Stimulated activated CD8-positive, alpha-beta memory T cell treated with anti-CD3 and anti-CD28 coated beads, Interleukin-15, amount 100 ng/mL, for 48 hours (primary cell): Measurements from ENCODE around the gene CLTA.
"Not testable (repeated sequence)": the region's sequence is repeated elsewhere in the genome, so short reads cannot be mapped to it uniquely, and the experiment has no call there.

ENCODE experiments used
- DNase-seq, 2 donors: peaks; one replicate each; pipeline ENCODE4 v3.0.0-alpha.2; 2020; ENCODE audit warnings: low read depth in 2 of 2

Gene CLTA

DNA sequence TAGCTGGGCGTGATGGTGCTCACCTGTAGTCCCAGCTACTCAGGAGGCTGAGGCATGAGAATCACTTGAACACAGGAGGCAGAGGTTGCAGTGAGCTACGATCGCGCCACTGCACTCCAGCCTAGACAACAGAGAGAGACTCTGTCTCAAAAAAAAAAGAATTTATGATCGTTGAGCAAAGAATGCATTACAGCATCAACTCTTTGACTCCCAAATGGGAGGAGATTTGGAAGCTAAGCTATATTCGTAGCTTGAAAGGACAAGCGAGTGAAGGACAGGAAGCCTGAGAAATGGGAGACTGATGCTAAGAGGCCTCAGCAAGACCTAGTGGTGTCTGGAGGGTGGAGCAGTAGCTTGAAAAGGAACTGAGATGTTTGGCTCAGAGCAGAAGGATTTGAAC lies 31.8 kb upstream of the CLTA start:
- no peak for DNase-seq

DNA sequence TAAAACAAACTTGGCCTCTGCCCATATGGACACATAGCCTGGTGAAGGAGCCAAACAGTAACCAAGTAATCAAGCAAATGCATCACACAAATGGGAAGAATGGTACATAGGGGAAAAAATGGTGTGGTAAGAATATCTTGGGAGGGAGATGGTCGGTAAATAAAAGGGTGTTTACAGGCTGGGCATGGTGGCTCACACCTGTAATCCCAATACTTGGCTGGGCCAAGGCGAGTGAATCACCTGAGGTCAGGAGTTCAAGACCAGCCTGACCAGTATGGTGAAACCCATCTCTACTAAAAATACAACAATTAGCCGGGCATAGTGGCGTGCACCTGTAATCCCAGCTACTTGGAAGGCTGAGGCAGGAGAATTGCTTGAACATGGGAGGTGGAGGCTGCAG lies 31.2 kb upstream of the CLTA start:
- DNase-seq = not testable (repeated sequence)

DNA sequence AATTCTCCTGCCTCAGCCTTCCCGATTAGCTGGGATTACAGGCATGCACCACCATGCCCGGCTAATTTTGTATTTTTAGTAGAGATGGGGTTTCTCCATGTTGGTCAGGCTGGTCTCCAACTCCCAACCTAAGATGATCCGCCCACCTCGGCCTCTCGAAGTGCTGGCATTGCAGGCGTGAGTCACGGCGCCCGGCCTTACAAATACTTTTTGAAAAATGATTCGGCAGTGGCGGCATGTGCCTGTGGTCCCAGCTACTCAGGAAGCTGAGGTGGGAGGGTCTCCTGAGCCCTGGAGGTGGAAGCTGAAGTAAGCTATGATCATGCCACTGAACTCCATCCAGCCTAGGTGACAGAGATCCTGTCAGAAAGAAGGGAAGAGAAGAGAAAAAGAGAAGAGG lies 30.6 kb upstream of the CLTA start:
- DNase-seq = not testable (repeated sequence)

DNA sequence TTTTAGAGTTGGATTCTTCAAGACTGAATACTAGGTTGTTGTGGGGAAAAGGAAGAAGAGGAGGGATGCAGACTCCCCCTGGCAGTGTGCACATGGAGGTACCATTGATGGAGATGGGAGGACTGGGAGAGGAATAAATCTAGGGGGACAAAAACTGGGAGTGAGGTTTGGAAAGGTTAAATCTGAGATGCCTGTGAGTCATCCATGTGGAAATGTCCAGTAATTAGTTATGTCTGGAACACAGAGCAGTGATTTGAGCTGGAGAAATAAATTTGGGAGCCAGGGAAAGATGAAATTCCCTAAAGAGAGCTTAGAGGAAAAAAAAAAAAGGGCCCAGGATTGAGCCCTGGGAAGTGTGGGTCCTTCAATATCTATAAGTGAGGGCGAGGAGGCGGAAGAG lies 29.5 kb upstream of the CLTA start:
- no peak for DNase-seq

DNA sequence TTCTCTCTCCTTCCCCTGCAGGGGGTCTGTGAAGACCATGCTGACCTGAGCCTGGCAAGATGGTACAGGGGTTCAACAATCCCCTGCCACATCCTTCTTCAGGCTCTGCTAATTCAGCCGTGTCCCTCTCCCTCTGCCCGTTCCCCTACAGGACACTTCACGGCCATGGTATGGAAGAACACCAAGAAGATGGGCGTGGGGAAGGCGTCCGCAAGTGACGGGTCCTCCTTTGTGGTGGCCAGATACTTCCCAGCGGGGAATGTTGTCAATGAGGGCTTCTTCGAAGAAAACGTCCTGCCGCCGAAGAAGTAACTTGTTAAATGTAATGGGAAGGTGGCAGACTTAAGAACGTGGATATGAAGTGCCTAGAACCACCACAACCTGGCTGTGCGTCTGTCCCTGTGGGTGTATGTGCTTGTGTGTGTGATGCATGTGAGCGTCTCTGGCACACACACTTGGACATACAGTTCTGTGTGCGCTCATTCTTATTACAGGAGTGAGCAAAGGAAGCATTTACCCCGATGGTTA lies 28.4 kb upstream of the CLTA start:
- DNase-seq = no peak

DNA sequence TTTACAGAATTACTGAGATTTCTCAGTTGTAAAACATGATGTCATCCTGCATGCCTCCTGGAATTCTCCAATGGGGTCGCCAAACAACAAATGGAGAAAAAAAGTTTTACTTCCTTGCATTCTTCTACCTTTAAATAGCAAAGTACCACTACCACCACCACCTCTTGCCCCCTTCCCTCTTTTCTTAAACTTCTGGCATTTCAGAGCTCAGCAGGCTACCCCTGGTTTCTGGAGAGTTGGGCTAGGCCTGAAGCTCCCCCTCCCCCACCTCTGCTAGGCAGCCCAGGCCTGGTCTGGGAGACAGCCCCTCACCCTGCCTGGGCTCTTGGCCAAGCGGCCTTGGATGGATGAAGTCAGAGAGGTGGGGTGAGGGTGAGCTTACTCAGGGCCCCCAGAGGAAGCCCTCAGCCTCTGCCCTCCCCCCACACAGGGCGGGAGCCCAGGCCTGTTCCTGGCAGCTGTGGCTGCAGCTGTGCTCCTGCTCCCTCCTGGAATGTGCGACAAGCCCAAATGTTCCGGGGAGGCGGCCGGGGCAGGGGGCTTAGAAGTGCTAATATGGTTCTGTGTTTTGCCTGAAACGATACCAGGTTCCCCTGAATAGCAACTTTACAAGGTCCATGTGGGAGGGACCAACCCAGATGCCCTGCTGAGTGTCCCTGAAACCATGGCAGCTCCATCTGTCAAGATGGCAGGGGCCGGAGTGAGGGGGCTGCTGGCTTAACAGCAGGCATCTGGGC lies 27.5 kb upstream of the CLTA start:
- DNase-seq = no peak

DNA sequence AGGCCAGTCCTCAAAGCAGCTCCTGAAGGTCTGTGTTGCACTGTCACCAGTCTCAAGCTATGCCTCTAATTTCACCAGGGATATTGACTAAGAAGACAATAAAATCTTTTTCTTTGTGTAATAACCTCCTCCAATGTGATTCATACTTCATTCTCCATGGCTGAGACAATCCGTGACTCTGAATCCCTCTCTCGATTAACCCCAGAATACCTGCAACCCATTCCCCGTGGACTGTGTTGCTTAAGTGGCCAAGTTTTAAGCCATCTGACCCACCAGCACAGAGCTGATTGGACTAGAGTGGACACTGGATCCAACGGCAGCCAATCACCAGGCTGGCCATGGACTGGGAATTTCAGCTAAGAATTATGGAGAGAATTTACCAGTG lies 26.9 kb upstream of the CLTA start:
- no peak for DNase-seq

DNA sequence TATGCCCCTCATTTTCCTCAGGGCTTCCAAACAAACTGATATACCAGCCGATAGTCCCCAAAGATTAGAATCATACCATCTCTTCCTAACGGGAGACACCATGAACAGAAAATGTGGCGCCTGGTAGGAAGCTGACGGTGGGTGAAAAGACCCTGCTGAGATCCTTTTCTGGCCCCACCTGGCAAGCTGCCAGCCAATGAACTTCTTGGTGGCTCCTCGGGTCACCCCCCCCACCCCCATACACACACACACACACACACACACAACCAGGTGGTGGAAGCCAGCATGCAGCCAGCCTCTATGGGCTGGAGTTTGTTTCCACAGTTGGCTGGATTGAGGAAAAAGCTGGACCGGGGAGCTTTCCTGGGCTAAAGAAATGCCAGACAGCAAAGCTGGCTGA lies 26.3 kb upstream of the CLTA start:
- no peak for DNase-seq

DNA sequence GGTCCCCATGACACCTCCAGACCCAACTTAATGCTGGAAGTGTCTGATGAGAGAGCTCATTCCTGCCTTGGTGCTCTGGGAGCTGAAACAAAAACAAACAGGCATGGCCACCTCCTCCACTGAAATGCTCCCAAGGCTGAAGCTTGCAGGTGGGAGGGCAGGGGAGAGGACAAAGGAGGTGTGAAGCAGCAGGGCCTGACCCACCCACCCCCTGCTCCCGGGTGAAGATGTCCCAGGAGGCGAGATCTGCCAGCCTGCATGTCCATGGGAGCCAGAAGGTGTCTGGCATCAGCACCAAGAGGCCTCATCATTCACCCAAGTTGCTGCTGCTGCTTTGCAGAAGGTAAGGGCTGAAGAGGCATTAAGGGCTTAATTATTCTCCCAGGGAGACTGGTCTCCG lies 25.7 kb upstream of the CLTA start:
- DNase-seq = no peak

DNA sequence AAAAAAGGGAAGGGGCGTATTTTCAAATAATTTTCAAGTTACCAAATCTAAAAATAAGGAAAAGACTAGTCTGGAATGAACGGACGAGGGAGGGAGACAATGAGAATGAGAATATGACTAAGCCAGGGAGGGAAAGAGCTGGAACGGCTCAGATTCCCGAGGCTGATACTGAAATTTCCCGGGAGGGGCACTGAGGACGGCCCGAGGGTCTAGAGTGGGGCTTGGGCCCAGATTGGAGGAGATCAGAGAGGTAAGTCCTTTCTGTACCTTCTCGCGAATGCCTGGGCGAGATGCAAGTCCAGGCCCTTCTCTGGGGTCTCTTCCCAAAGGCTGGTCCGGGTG lies 24.9 kb upstream of the CLTA start:
- DNase-seq = no peak

DNA sequence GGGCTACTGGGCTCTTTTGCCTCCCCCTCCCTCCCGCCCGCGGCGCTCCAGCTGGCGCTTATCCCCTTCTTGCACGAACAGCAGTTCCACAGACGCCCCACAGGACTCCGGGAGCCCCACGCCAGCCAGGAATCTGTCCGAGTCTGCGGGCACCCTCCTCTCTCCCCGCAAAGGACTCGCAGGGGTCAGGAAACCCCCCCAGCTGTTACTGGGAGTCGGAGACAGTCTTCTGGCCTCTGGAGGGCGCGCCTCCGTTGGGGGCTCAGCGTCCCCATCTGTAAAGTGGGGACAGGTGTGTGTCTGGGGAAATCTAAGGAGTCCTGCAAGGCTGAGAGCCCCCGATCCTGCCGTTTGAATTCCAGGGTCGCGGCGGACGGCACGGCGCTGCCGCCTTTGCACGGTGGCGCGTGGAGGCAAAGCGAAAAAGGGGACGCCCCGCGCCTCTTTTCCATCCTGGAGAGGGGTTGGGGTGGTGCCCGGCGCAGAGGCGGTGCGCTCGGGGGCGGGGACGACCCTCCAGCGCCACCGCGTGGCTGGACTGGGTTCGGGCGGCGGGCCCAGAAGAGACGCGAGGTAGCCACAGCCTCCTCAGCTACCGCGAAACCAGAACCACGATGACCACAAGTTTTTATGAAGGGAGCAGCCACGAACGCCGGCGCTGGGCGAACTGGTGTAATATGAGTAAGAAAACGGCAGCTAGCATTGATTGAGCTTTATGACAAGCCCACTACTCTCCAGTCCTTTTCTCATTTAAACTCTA lies 24.4 kb upstream of the CLTA start:
- DNase-seq = peak; percentile 73 to 82

DNA sequence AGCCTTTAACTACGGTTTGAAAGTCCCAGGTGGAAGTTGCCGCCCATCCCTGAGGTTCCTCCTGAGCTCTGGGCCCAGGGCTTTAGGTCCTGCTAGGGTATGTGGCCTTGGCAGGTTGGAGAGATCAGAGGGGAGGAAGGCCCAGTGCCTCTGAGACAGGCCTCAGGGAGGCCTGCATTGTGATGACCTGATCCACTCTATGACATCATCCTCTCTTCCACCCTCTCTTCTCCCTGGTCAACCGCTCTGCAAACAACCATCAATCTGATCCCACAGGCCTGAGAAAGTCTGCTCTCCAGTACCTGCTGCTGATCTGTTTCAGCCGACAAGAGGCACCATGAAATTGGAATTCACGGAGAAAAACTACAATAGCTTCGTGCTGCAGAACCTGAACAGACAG lies 21.6 kb upstream of the CLTA start, which contains the start of gene CCIN:
Gene CCIN, plus strand, starts transcription at position 223 of the 400 bp plus-strand sequence. Its CDS starts 115 bp downstream, at position 338.
- DNase-seq = no peak

DNA sequence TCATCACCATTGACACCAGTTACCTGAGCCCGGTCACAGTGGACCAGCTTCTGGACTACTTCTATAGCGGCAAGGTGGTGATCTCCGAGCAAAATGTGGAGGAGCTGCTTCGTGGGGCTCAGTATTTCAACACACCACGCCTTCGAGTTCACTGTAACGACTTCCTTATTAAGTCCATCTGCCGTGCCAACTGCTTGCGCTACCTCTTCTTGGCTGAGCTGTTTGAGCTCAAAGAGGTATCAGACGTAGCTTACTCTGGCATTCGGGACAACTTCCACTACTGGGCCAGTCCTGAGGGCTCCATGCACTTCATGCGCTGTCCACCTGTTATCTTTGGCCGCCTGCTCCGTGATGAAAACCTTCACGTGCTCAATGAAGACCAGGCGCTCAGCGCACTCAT lies 21.0 kb upstream of the CLTA start:
- no peak for DNase-seq

DNA sequence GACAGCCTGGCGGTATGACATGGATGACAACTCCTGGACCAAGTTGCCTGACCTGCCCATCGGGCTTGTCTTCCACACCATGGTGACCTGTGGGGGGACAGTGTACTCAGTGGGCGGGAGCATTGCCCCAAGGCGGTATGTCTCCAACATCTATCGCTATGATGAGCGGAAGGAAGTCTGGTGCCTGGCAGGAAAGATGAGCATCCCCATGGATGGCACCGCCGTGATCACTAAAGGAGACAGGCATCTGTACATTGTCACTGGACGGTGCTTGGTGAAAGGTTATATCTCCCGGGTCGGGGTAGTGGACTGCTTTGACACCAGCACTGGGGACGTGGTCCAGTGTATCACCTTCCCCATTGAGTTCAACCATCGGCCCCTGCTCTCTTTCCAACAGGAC lies 20.2 kb upstream of the CLTA start:
- no peak for DNase-seq

DNA sequence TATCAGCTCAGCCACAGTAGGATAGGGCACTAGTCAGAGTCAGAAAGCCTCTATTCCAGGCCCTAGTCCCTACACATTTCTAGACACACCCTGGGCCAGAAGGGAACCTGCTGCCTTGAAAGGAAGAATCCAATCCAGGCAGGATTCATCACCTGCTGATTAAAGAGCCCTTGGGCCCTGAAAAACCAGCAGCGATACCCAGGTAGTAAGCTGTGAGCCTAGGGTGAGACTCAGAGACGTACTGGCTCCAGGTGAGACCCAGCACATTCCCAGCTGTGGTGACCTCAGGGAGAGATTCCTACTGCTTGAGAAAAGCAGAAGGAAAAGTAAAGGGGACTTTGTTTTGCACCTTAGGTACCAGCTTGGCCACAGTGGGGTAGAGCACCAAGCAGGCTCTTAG lies 16.9 kb upstream of the CLTA start:
- DNase-seq = no peak

DNA sequence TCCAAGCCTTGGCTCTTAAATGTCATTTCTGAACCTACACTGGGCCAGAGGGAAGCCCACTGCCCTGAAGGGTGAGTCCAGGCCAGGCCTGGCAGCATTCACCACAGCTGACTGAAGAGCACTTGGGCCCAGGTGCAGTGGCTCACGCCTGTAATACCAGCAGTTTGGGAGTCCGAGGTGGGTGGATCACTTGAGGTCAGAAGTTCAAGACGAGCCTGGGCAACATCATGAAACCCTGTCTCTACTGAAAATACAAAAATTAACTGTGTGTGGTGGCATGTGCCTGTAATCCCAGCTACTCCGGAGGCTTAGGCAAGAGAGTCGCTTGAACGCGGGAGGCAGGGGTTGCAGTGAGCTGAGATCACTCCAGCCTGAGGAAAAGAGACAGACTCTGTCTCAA lies 16.4 kb upstream of the CLTA start:
- DNase-seq = no peak

DNA sequence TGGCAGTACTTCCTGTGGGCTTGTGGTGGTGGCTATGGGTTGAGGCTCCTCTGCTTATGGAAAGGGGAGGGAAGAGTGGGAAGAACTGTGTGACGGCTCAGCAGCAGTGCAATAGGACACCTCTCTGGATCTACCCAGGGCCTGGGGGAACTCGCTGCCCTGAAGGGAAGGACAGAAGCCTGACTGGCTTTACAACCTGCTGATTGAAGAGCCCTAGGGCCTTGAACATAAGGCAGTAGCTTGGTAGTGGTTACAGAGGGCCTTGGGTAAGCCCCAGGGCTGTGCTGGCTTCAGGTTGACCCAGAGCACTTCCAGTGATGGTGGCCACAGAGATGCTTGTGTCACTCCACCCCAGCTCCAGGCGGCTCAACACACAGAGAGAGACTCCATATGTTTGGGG lies 16.0 kb upstream of the CLTA start:
- no peak for DNase-seq

DNA sequence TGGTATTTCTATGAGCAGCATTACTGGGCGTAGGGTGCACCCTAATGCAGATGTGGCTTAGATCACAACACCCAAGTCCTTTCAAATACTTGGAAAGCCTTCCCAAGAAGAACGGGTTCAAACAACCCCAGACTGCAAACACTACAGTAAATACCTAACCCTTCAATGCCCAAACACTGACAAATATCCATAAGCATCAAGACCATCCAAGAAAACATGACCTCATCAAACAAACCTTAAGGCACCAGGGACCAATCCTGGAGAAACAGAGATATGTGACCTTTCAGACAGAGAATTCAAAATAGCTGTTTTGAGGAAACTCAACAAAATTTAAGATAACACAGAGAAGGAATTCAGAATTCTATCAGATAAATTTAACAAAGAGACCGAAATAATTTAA lies 15.5 kb upstream of the CLTA start:
- not testable (repeated sequence) for DNase-seq

DNA sequence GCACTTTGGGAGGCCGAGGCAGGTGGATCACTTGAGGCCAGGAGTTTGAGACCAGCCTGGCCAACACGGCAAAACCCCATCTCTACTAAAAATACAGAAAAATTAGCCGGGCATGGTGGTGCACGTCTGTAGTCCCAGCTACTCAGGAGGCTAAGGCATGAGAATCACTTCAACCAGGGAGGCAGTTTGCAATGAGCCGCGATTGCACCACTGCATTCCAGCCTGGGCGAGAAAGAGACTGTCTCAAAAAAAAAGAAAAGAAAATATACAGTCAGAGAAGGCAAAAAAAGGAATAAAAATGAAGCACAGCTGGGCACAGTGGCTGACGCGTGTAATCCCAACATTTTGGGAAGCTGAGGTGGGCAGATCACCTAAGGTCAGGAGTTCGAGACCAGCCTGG lies 14.2 kb upstream of the CLTA start:
- DNase-seq = not testable (repeated sequence)

DNA sequence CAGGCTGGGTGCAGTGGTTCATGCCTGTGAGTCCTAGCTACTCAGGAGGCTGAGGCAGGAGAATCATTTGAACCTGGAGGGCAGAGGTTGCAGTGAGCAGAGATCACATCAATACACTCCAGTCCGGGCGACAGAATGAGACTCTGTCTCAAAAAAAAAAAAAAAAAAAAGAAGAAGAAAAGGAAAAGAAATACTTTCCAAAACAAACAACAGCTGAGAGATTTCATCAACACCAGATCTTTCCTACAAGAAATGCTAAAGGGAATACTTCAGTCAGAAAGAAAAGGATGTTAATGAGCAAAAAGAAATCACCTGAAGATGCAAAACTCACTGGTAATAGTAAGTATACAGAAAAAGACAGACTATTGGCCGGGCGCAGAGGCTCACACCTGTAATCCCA lies 13.2 kb upstream of the CLTA start:
- no peak for DNase-seq

DNA sequence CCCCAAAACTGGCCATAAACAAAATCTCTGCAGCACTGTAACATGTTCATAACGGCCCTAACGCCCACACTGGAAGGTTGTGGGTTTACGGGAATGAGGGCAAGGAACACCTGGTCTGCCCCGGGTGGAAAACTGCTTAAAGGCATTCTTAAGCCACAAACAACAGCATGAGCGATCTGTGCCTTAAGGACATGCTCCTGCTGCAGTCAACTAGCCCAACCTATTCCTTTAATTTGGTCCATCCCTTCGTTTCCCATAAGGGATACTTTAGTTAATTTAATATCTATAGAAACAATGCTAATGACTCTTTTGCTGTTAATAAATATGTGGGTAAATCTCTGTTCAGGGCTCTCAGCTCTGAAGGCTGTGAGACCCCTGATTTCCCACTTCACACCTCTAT lies 10.5 kb upstream of the CLTA start:
- DNase-seq = not testable (repeated sequence)

DNA sequence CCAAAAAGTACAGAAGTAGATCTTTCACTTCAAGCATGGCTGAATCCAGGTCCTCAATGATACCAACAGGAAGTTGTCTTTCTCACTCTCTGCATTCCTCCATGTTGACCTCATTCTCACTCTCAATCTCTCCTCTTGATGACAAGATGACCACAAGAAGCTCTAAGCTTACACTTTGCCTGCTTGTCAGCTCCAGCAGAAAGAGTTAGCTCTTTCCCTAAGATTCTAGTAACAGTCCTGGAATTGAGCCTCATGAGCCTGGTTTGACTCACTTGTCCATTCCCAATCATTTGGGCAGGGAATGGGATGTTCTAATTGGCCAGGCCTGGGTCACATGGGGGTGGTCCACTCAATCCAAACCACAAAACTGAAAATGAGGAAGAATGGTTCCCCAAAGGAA lies 3.3 kb upstream of the CLTA start:
- DNase-seq = no peak

DNA sequence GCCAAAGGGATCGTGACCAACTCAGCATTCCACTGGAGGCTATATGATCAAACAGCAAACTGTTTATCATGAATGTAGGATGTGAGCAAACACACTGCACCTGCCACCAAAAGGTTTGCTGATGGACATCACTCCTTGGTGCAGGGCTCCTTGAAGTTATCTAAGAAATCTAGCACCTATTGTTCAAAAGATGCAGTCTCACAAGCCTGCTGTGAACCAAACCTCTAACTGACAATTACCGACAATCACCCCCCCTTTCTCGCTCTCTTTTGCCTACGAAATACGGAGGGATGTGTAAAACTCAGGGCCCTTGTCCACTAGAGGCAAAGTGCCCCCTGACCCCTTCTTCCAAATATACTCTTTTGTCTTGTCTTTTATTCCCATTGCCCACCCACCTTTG lies 2.5 kb upstream of the CLTA start:
- DNase-seq = no peak
